Aorta (tissue), 5 donors: ENCODE measurements around the gene PWWP3B. TPM values are rescaled to one million over a fixed set of nuclear protein-coding genes. Genes with fewer than 3 reads are reported as not detected.

Source experiments
- ATAC-seq: fragments of 200-7000 bp; cut with Tn5 transposase; one replicate; pipeline ENCODE4 v1.9.1; 2022; ENCODE audit warnings: moderate library complexity; ENCODE audit not compliant: low FRiP score
- DNase-seq, 2 donors: peaks; one replicate each; pipeline ENCODE4 v3.0.0-alpha.2; 2020
- H3K27ac ChIP-seq, 2 donors: one replicate each; pipeline ENCODE4 v1.5.1; 2013; ENCODE audit warnings: low read length in 2 of 2, mild to moderate bottlenecking in 2 of 2, moderate library complexity in 2 of 2, control low read depth in 1 of 2, inconsistent platforms in 1 of 2, low read depth in 1 of 2
- H3K27me3 ChIP-seq, 2 donors: one replicate each; pipeline ENCODE4 v1.6.1; 2013; ENCODE audit warnings: control low read depth in 1 of 2, low read length in 1 of 2, mild to moderate bottlenecking in 1 of 2, moderate library complexity in 1 of 2; ENCODE audit not compliant: insufficient read depth in 2 of 2, control insufficient read depth in 1 of 2
- H3K36me3 ChIP-seq, 2 donors: one replicate each; pipeline ENCODE4 v1.6.1; 2013; ENCODE audit warnings: control low read depth in 1 of 2, low read length in 1 of 2, mild to moderate bottlenecking in 1 of 2; ENCODE audit not compliant: insufficient read depth in 2 of 2, control insufficient read depth in 1 of 2
- H3K4me1 ChIP-seq, 2 donors: one replicate each; pipeline ENCODE4 v1.6.1; 2013; ENCODE audit warnings: low read length in 2 of 2, control low read depth in 1 of 2, mild to moderate bottlenecking in 1 of 2, moderate library complexity in 1 of 2; ENCODE audit not compliant: insufficient read depth in 2 of 2, control insufficient read depth in 1 of 2
- H3K4me3 ChIP-seq, 2 donors: one replicate each; pipeline ENCODE4 v1.5.1; 2013; ENCODE audit warnings: low read length in 2 of 2, control low read depth in 1 of 2, mild to moderate bottlenecking in 1 of 2
- H3K9me3 ChIP-seq: one replicate; pipeline ENCODE4 v1.6.1; 2013; ENCODE audit warnings: mild to moderate bottlenecking, low read length; ENCODE audit not compliant: control insufficient read depth
- WGBS, 2 donors: extraction: QIAGEN DNeasy Blood & Tissue Kit; methylation state at CpG; one replicate each; pipeline ENCODE4 v1.1.7; 2013; 5-methylcytosine and 5-hydroxymethylcytosine counted together
- intact Hi-C, 2 donors: fragments of 100-400 bp; cut with DNase I; formaldehyde crosslinking; loops; one replicate each; pipeline versions ENCODE4 v1.14.2 to v1.15.0; 2022
- long read RNA-seq, 2 donors: library from polyadenylated mRNA; unstranded; transcript quantifications; one replicate each; pipeline ENCODE4 v2.0.0, GENCODE V29; 2020 to 2021
- polyA plus RNA-seq, 2 donors: library from polyadenylated mRNA; stranded (reverse); fragments of 200-250 nt; gene quantifications; one replicate each; pipeline ENCODE4 v1.2.3, GENCODE V29; 2013
- total RNA-seq, 2 donors: library from RNA; stranded (reverse); fragmentation: NEBNext Ultra II Directional; extraction: Animal tissue kit (Norgen Biotek cat#: 25700); gene quantifications; one replicate each; pipeline ENCODE4 v1.2.1, GENCODE V29; 2021
- donor health status: healthy with polysubstance abuse.
- donor health status: Bipolar disorder and iron deficiency.
- donor health status: DM: no; HTN: no; CAD: no.
- donor health status: DM: no; HTN: no; CAD: no.
- donor health status: DM: yes; HTN: yes; CAD: no.

PWWP3B gene
- under 1 TPM in 1 of 2 donors, not detected in 1; 0.15 TPM for total RNA-seq
- polyA plus RNA-seq = under 1 TPM; 0.08 to 0.75 TPM
- long read RNA-seq, donor 1 = 0 reads
- long read RNA-seq, donor 2 = 0 reads

GRCh38 chrX:106168107-106168506 is at the start of gene PWWP3B:
Gene PWWP3B, plus strand, starts transcription at chrX:106168305. Its CDS starts 37,128 bp downstream, at chrX:106205433.
- no peak for ATAC-seq
- H3K4me1 ChIP-seq = no peaks in the 10 kb centered on the region
- no peak within 1 kb of the TSS for H3K27ac ChIP-seq
- H3K9me3 ChIP-seq = no peaks in the 10 kb centered on the region
- no peaks in the 10 kb centered on the region for H3K36me3 ChIP-seq
- no peak within 1 kb of the TSS for H3K4me3 ChIP-seq
- H3K27me3 ChIP-seq = no peaks in the 10 kb centered on the region
- DNase-seq = no peak
- intact Hi-C loops = no loop called here
- 3 to 24% methylated on average over 14 of the region's 14 CpGs for WGBS, 2 donors

GRCh38 chrX:106139048-106139447 is 29.1 kb upstream of the PWWP3B start:
- H3K9me3 ChIP-seq = no peaks in the 10 kb centered on the region
- 71 to 79% methylated on average over 7 of the region's 7 CpGs for WGBS, 2 donors
- H3K27ac ChIP-seq = no peak overlapping the region
- peak; percentile 41 for ATAC-seq
- DNase-seq = no peak
- H3K4me3 ChIP-seq = no peak overlapping the region
- H3K36me3 ChIP-seq = no peaks in the 10 kb centered on the region
- H3K4me1 ChIP-seq = no peaks in the 10 kb centered on the region
- H3K27me3 ChIP-seq = no peaks in the 10 kb centered on the region
- intact Hi-C loops = no loop called here

- Histone ChIP-seq H3K9me3 (no peaks in the 10 kb centered on the region), H3K36me3 (no peaks in the 10 kb centered on the region), H3K27ac (no peak overlapping the region), H3K27me3 (no peaks in the 10 kb centered on the region), H3K4me1 (no peaks in the 10 kb centered on the region), H3K4me3 (no peak overlapping the region)
- DNase-seq (no peak), ATAC-seq (no peak)
- intact Hi-C loops = no loop called here
- WGBS, 2 donors = 12 to 41% methylated on average over 5 of the region's 5 CpGs
These were observed 23.1 kb upstream of the PWWP3B start for GRCh38 chrX:106144755-106145639.

GRCh38 chrX:106150701-106151100 is 17.4 kb upstream of the PWWP3B start:
- H3K27me3 ChIP-seq = no peaks in the 10 kb centered on the region
- no peak overlapping the region for H3K27ac ChIP-seq
- H3K4me3 ChIP-seq = no peak overlapping the region
- no peak for DNase-seq
- H3K36me3 ChIP-seq = no peaks in the 10 kb centered on the region
- H3K4me1 ChIP-seq = no peaks in the 10 kb centered on the region
- no peaks in the 10 kb centered on the region for H3K9me3 ChIP-seq
- WGBS, 2 donors = 49 to 74% methylated on average over 2 of the region's 2 CpGs
- intact Hi-C loops = no loop called here
- no peak for ATAC-seq

GRCh38 chrX:106159861-106160282 is 8.2 kb upstream of the PWWP3B start:
- Histone ChIP-seq H3K27me3 (no peaks in the 10 kb centered on the region), H3K4me1 (no peaks in the 10 kb centered on the region), H3K9me3 (no peaks in the 10 kb centered on the region), H3K36me3 (no peaks in the 10 kb centered on the region), H3K27ac (no peak overlapping the region), H3K4me3 (no peak overlapping the region)
- intact Hi-C loops = no loop called here
- ATAC-seq (no peak), DNase-seq (no peak)

GRCh38 chrX:106170318-106170717 is 2.2 kb downstream of the PWWP3B start:
- H3K27me3 ChIP-seq = no peaks in the 10 kb centered on the region
- DNase-seq (no peak), ATAC-seq (no peak)
- H3K4me1 ChIP-seq = no peaks in the 10 kb centered on the region
- no peaks in the 10 kb centered on the region for H3K9me3 ChIP-seq
- intact Hi-C loops = no loop called here
- no peak overlapping the region for H3K27ac ChIP-seq
- no peak overlapping the region for H3K4me3 ChIP-seq
- no peaks in the 10 kb centered on the region for H3K36me3 ChIP-seq
- 7 to 21% methylated on average over 1 of the region's 1 CpG for WGBS, 2 donors

GRCh38 chrX:106171293-106171820 is 3.3 kb downstream of the PWWP3B start:
- ATAC-seq (no peak), DNase-seq (no peak)
- H3K36me3 ChIP-seq = no peaks in the 10 kb centered on the region
- H3K4me3 ChIP-seq = no peak overlapping the region
- H3K4me1 ChIP-seq = no peaks in the 10 kb centered on the region
- H3K9me3 ChIP-seq = no peaks in the 10 kb centered on the region
- 62 to 97% methylated on average over 3 of the region's 3 CpGs for WGBS, 2 donors
- no peak overlapping the region for H3K27ac ChIP-seq
- intact Hi-C loops = no loop called here
- no peaks in the 10 kb centered on the region for H3K27me3 ChIP-seq

- no peak for ATAC-seq
- peak in 1 of 2 donors; percentile 45 for DNase-seq
- no peaks in the 10 kb centered on the region for H3K36me3 ChIP-seq
These were observed 9.2 kb downstream of the PWWP3B start for GRCh38 chrX:106177106-106177981.

More at GRCh38 chrX:106177106-106177981, 9.2 kb downstream of the PWWP3B start:
- no peak overlapping the region for H3K27ac ChIP-seq
- intact Hi-C loops = no loop called here
- H3K9me3 ChIP-seq = no peaks in the 10 kb centered on the region
- 7 to 28% methylated on average over 22 of the region's 22 CpGs for WGBS, 2 donors
- no peaks in the 10 kb centered on the region for H3K27me3 ChIP-seq
- no peaks in the 10 kb centered on the region for H3K4me1 ChIP-seq
- H3K4me3 ChIP-seq = no peak overlapping the region
